Sigmoid colon (tissue), 7 donors: Measurements from ENCODE around the gene ZNF548. TPM values are rescaled to one million over a fixed set of nuclear protein-coding genes. Genes with fewer than 3 reads are reported as not detected.
A peak's percentile ranks its signal among the peaks of the same experiment; 100 is the strongest.

Source experiments
- DNase-seq: peaks from one replicate; pipeline ENCODE4 v3.0.0-alpha.2; 2019
- H3K27ac ChIP-seq, 4 donors: fragments of 200-600 bp; sonication (generic); one replicate each; pipeline ENCODE4 v1.5.1; 2016 to 2019; ENCODE audit warnings: mild to moderate bottlenecking in 1 of 4
- H3K27me3 ChIP-seq, 3 donors: fragments of 200-600 bp; sonication (generic); one replicate each; pipeline ENCODE4 v1.5.1; 2019; ENCODE audit warnings: mild to moderate bottlenecking in 1 of 3
- H3K36me3 ChIP-seq, 4 donors: fragments of 200-600 bp; sonication (generic); one replicate each; pipeline ENCODE4 v1.5.1; 2016 to 2019
- H3K4me1 ChIP-seq, 4 donors: fragments of 200-600 bp; sonication (generic); one replicate each; pipeline ENCODE4 v1.5.1; 2017 to 2019
- H3K4me3 ChIP-seq, 4 donors: fragments of 200-600 bp; sonication (generic); one replicate each; pipeline ENCODE4 v1.5.1; 2017 to 2019; ENCODE audit warnings: mild to moderate bottlenecking in 2 of 4, moderate library complexity in 1 of 4
- H3K9me3 ChIP-seq, 4 donors: fragments of 200-600 bp in 3 of 4; sonication (generic) in 3 of 4; one replicate each; pipeline versions ENCODE4 v1.5.1 to v1.6.1; 2013 to 2019
- CTCF ChIP-seq, 4 experiments: fragments of 450-650 bp in 3 of 4; fragments of 200-600 bp in 1 of 4; IDR thresholded peaks; one replicate each; pipeline ENCODE4 v1.5.1; 2016 to 2019; ENCODE audit warnings: antibody characterized with exemption in 4 of 4, mild to moderate bottlenecking in 3 of 4, moderate library complexity in 2 of 4
- EP300 ChIP-seq, 4 donors: sonication (generic); formaldehyde crosslinking; IDR thresholded peaks; one replicate each; pipeline ENCODE4 v1.6.1; 2017; ENCODE audit warnings: antibody characterized with exemption in 4 of 4
- POLR2A ChIP-seq, 2 donors: fragments of 450-650 bp; IDR thresholded peaks; one replicate each; pipeline ENCODE4 v1.6.1; 2016; ENCODE audit warnings: antibody characterized with exemption in 2 of 2, mild to moderate bottlenecking in 2 of 2, moderate library complexity in 2 of 2
- POLR2AphosphoS5 ChIP-seq, 4 donors: sonication (generic); formaldehyde crosslinking; IDR thresholded peaks; one replicate each; pipeline ENCODE4 v1.6.1; 2017; ENCODE audit warnings: antibody characterized with exemption in 4 of 4
- WGBS, 2 donors: extraction: QIAGEN DNeasy Blood & Tissue Kit; methylation state at CpG; one replicate each; pipeline ENCODE4 v1.1.7; 2013; 5-methylcytosine and 5-hydroxymethylcytosine counted together
- intact Hi-C: fragments of 100-400 bp; cut with DNase I; formaldehyde crosslinking; loops from one replicate; pipeline ENCODE4 v1.15.1; 2023
- polyA plus RNA-seq, 3 donors: library from polyadenylated mRNA; stranded (reverse); fragments of 200-250 nt; gene quantifications; one replicate each; pipeline ENCODE4 v1.2.3, GENCODE V29; 2013
- total RNA-seq, 4 donors: library from RNA; depleted of rRNA; stranded (reverse); fragments of >200 nt; gene quantifications; one replicate each; pipeline ENCODE4 v1.1.0, GENCODE V29; 2016
- donor health status: healthy with polysubstance abuse.
- donor health status: Bipolar disorder and iron deficiency.
- donor health status: healthy.

ZNF548 gene
- total RNA-seq (10 to 100 TPM; 21.9 to 29.1 (median 22.8) TPM), polyA plus RNA-seq (10 to 100 TPM in 1 of 3 donors, 1 to 10 TPM in 2; 1.2 to 10.7 (median 1.8) TPM)

- H3K27me3 ChIP-seq: no peaks in the 10 kb centered on the region
- DNase-seq: peak; percentile 98
- peaks cover 4 to 26% (median 14%) of the 10 kb centered on the region in 4 donors for H3K4me1 ChIP-seq
- intact Hi-C loops: loop anchor here (1.0 kb wide), 1 partner anchor 27 kb away; the partner anchor contains the start of genes TRAPPC2B and ZNF547
- 1% methylated on average over 50 of the region's 50 CpGs for WGBS, 2 donors
- H3K27ac ChIP-seq: peak within 1 kb of the TSS; percentile 89 to 95 (median 92)
- TF ChIP-seq POLR2A (IDR thresholded peaks at IDR 0.05) (peak; percentile 57 to 74), CTCF (IDR thresholded peaks at IDR 0.05) (peak; percentile 12 to 42 (median 26)), EP300 (IDR thresholded peaks at IDR 0.05) (peak in 1 of 4 donors; percentile 87), POLR2AphosphoS5 (IDR thresholded peaks at IDR 0.05) (peak; percentile 92 to 97 (median 94))
- peaks cover 0 to 3% (median 0%) of the 10 kb centered on the region in 4 donors for H3K9me3 ChIP-seq
- H3K36me3 ChIP-seq: peaks cover 0 to 24% (median 11%) of the 10 kb centered on the region in 4 donors
- H3K4me3 ChIP-seq: peak within 1 kb of the TSS; percentile 67 to 91 (median 82)
Measured at GRCh38 chr19:57389730-57390598, at the start of gene ZNF548. ZNF548 (plus strand) TSS chr19:57389854; CDS start chr19:57390100, 246 bp downstream.

GRCh38 chr19:57342582-57342981, 47.1 kb upstream of the ZNF548 start:
- Histone ChIP-seq H3K27me3 (no peaks in the 10 kb centered on the region), H3K27ac (no peak overlapping the region), H3K9me3 (no peaks in the 10 kb centered on the region), H3K4me3 (no peak overlapping the region), H3K4me1 (peaks cover 0 to 6% (median 0%) of the 10 kb centered on the region in 4 donors), H3K36me3 (no peaks in the 10 kb centered on the region)
- intact Hi-C loops: no loop called here
- WGBS, 2 donors: 74 to 79% methylated on average over 6 of the region's 6 CpGs
- TF ChIP-seq POLR2AphosphoS5 (IDR thresholded peaks at IDR 0.05): no peak
- DNase-seq: no peak

- intact Hi-C loops: no loop called here
Measured at GRCh38 chr19:57348136-57348535, 41.5 kb upstream of the ZNF548 start.

GRCh38 chr19:57350877-57351805, 38.5 kb upstream of the ZNF548 start, which contains the start of gene ZNF304:
ZNF304 (plus strand) TSS chr19:57351271; CDS start chr19:57351665, 394 bp downstream.
- TF ChIP-seq CTCF (IDR thresholded peaks at IDR 0.05) (no peak), POLR2A (IDR thresholded peaks at IDR 0.05) (no peak), EP300 (IDR thresholded peaks at IDR 0.05) (no peak), POLR2AphosphoS5 (IDR thresholded peaks at IDR 0.05) (peak; percentile 54 to 82 (median 70))
- 2 to 6% methylated on average over 57 of the region's 57 CpGs for WGBS, 2 donors
- H3K4me3 ChIP-seq: peak within 1 kb of the TSS; percentile 75 to 97 (median 90)
- H3K9me3 ChIP-seq: peaks cover 0 to 19% (median 6%) of the 10 kb centered on the region in 4 donors
- H3K36me3 ChIP-seq: peaks cover 23 to 36% (median 29%) of the 10 kb centered on the region in 4 donors
- H3K27ac ChIP-seq: peak within 1 kb of the TSS; percentile 81 to 87 (median 84)
- DNase-seq: peak; percentile 97
- peaks cover 0 to 22% (median 18%) of the 10 kb centered on the region in 4 donors for H3K4me1 ChIP-seq
- no peaks in the 10 kb centered on the region for H3K27me3 ChIP-seq
- intact Hi-C loops: no loop called here

More at GRCh38 chr19:57348136-57348535, 41.5 kb upstream of the ZNF548 start:
- Histone ChIP-seq H3K36me3 (peaks cover 0 to 7% (median 1%) of the 10 kb centered on the region in 4 donors), H3K9me3 (no peaks in the 10 kb centered on the region), H3K27ac (no peak overlapping the region), H3K4me3 (no peak overlapping the region), H3K27me3 (no peaks in the 10 kb centered on the region), H3K4me1 (peaks cover 0 to 16% (median 16%) of the 10 kb centered on the region in 4 donors)
- WGBS, 2 donors: 65 to 66% methylated on average over 3 of the region's 3 CpGs
- no peak for DNase-seq
- TF ChIP-seq POLR2A (IDR thresholded peaks at IDR 0.05) (no peak), CTCF (IDR thresholded peaks at IDR 0.05) (no peak), EP300 (IDR thresholded peaks at IDR 0.05) (no peak), POLR2AphosphoS5 (IDR thresholded peaks at IDR 0.05) (no peak)
